Measurements from ENCODE around the gene GDF3.

GRCh38 chr12:7712841-7713442 is 17.4 kb upstream of the GDF3 start:
- no peak for TF ChIP-seq EZH2phosphoT487 (IDR thresholded peaks at IDR 0.05; ENCODE audit: borderline replicate concordance)
- no peak for TF ChIP-seq POLR2A (IDR thresholded peaks at IDR 0.05; ENCODE audit: borderline replicate concordance, extremely low read depth, insufficient read depth, insufficient read length)
- no peak for TF ChIP-seq CTCF (IDR thresholded peaks at IDR 0.05 in 2 of 3, conservative IDR thresholded peaks at IDR 0.05 in 1 of 3; ENCODE audit: borderline replicate concordance in 1 of 3, insufficient read depth in 1 of 3, low read depth in 2 of 3, low read length in 2 of 3)
- no peak for TF ChIP-seq SRF (IDR thresholded peaks at IDR 0.05; ENCODE audit: low read depth)
- no peak for TF ChIP-seq CBX3 (IDR thresholded peaks at IDR 0.05; ENCODE audit: low read depth)
- TF ChIP-seq REST (IDR thresholded peaks at IDR 0.05; ENCODE audit: low read depth) = no peak
- no peak for TF ChIP-seq POLR2AphosphoS5 (IDR thresholded peaks at IDR 0.05; ENCODE audit: low read depth, low read length)
- no peak for TF ChIP-seq YY1 (IDR thresholded peaks at IDR 0.05; ENCODE audit: extremely low read depth, insufficient replicate concordance, low read depth, low read length)
- no peak for TF ChIP-seq JUND (IDR thresholded peaks at IDR 0.05)
- no peak for TF ChIP-seq EZH2 (IDR thresholded peaks at IDR 0.05)
